Erythroblast (primary cell): ENCODE measurements around the gene MTOR.
A peak's percentile ranks its signal among the peaks of the same experiment; 100 is the strongest.

Experiments
- GATA1 ChIP-seq: IDR thresholded peaks from 2 replicates; pipeline ENCODE4 v1.6.1; 2011; ENCODE audit warnings: low read depth, mild to moderate bottlenecking, control low read depth, low read length, moderate library complexity
- POLR2A ChIP-seq: IDR thresholded peaks from 2 replicates; pipeline ENCODE4 v1.6.1; 2011; ENCODE audit warnings: mild to moderate bottlenecking, low read length

- peak; percentile 73 for TF ChIP-seq POLR2A
- TF ChIP-seq GATA1: no peak
Observed at GRCh38 chr1:11262171-11263049, at the start of gene MTOR.
